ENCODE measurements around the gene APBB2.

Gene APBB2

DNA sequence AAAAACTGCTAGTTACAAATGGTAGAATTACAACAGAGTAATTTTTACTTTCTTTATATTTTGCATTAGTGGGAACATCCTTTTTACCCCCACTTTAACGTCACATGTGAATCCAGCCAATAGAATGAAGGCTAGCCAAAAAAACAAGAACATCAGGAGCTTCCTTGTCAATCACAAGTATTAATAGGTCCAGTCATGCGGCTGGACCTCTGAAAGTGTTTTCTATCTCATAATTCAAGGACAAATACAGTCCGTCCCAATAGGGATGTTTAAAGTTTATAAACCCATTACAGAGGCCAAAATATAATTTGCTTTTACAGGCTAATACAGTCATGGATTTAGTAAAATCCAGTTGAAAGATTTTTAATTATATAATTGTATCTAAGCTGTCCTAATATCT, 110.7 kb downstream of the APBB2 start:
- Histone ChIP-seq H3K27ac (no peak overlapping the region), H3K9me3 (no peaks in the 10 kb centered on the region), H3K4me1 (ENCODE audit: control insufficient read depth in 1 of 2, insufficient read depth in 1 of 2, low read depth in 1 of 2, low read length in 1 of 2) (no peaks in the 10 kb centered on the region), H3K27me3 (no peaks in the 10 kb centered on the region), H3K36me3 (no peaks in the 10 kb centered on the region), H3K4me3 (ENCODE audit: low read depth in 1 of 2, low read length in 1 of 2) (no peak overlapping the region)
- no peak for TF ChIP-seq CTCF (IDR thresholded peaks at IDR 0.05)

DNA sequence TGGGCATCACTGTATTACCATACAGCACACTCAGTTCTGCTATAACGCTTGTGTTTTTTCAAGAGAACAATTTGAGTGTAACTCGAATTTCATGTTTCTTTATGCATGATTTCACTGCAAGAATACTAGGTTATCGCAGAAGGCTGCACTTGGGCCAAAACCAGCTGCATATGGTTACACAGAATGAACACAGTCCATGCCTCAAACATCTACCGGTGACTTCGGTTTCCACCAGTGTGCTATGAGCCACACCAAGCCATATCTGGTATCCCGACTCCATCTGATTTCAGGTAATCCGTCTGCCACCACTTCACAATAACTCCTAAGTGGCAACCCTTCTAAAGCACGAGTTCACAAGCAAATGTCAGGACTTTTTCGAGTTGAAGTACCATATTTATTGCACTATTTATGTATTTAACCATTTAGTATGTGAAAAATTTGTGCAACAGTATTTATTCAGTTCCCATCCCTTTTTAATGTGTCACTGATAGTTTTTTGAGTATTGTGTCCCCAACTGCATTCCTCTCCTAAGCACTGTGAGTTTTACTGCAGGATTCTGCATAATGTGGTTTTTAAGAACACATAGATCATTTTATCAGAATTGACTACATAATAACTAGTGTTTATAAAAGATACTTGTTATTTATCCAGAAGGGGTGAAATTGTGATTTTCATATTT, 111.8 kb downstream of the APBB2 start:
- no peak overlapping the region for H3K27ac ChIP-seq
- H3K36me3 ChIP-seq = no peaks in the 10 kb centered on the region
- no peaks in the 10 kb centered on the region for H3K27me3 ChIP-seq
- H3K9me3 ChIP-seq = no peaks in the 10 kb centered on the region
- no peak for TF ChIP-seq CTCF (IDR thresholded peaks at IDR 0.05)
- no peak overlapping the region for H3K4me3 ChIP-seq (ENCODE audit: low read depth in 1 of 2, low read length in 1 of 2)
- no peaks in the 10 kb centered on the region for H3K4me1 ChIP-seq (ENCODE audit: control insufficient read depth in 1 of 2, insufficient read depth in 1 of 2, low read depth in 1 of 2, low read length in 1 of 2)

- H3K36me3 ChIP-seq = no peaks in the 10 kb centered on the region
- no peaks in the 10 kb centered on the region for H3K4me1 ChIP-seq (ENCODE audit: control insufficient read depth in 1 of 2, insufficient read depth in 1 of 2, low read depth in 1 of 2, low read length in 1 of 2)
- H3K27ac ChIP-seq = no peak overlapping the region
- H3K4me3 ChIP-seq (ENCODE audit: low read depth in 1 of 2, low read length in 1 of 2) = no peak overlapping the region
- no peaks in the 10 kb centered on the region for H3K27me3 ChIP-seq
- H3K9me3 ChIP-seq = no peaks in the 10 kb centered on the region
- TF ChIP-seq CTCF (IDR thresholded peaks at IDR 0.05) = no peak
Observed at GRCh38 chr4:41098093-41099048, 116.0 kb downstream of the APBB2 start.

DNA sequence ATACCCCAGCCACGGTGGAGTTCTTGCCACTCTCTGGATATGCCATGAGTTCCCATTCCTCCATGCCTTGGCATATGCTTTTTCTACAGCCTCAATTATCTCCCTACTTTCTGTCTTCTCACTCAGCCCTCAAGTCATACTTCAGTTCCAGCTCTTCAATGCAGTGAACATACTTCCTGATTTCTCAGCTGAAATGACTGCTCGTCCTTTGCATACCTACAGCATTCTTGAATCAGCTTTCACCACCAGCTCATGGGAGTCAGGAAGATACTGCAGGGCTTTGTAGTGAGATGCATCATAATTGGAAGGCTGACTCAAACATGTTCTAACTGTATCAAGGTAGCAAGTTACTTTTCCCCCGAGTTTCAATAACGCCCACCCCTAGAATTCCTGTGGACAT, 118.4 kb downstream of the APBB2 start:
- Histone ChIP-seq H3K9me3 (no peaks in the 10 kb centered on the region), H3K27me3 (no peaks in the 10 kb centered on the region), H3K27ac (no peak overlapping the region), H3K4me3 (ENCODE audit: low read depth in 1 of 2, low read length in 1 of 2) (no peak overlapping the region), H3K4me1 (ENCODE audit: control insufficient read depth in 1 of 2, insufficient read depth in 1 of 2, low read depth in 1 of 2, low read length in 1 of 2) (no peaks in the 10 kb centered on the region), H3K36me3 (no peaks in the 10 kb centered on the region)
- no peak for TF ChIP-seq CTCF (IDR thresholded peaks at IDR 0.05)

GRCh38 chr4:41095192-41095872, 119.0 kb downstream of the APBB2 start:
- Histone ChIP-seq H3K4me3 (ENCODE audit: low read depth in 1 of 2, low read length in 1 of 2) (no peak overlapping the region), H3K27me3 (no peaks in the 10 kb centered on the region), H3K36me3 (no peaks in the 10 kb centered on the region), H3K4me1 (ENCODE audit: control insufficient read depth in 1 of 2, insufficient read depth in 1 of 2, low read depth in 1 of 2, low read length in 1 of 2) (no peaks in the 10 kb centered on the region), H3K27ac (no peak overlapping the region), H3K9me3 (no peaks in the 10 kb centered on the region)
- TF ChIP-seq CTCF (IDR thresholded peaks at IDR 0.05) = no peak

All from neutrophil (primary cell).